Measurements from ENCODE around the gene OR6C6.

DNA sequence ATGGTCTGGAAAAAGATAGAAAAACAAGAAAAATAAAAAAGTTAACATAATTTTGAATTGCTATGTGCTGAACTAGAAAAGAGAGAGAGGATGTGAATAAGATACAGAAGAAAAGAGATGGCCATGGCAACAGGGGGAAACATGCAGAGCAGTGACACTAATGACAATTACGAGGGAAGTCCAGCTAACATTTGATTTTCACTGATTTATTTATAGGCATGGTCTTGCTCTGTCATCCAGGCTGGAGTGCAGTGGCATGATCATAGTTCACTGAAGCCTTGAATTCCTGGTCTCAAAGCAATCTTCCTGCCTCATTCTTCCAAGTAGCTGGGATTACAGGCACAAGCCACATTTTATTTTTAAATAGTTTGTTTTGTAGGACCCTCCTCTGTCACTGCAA, 50.2 kb downstream of the OR6C6 start:
- TF ChIP-seq, protein P1, sequence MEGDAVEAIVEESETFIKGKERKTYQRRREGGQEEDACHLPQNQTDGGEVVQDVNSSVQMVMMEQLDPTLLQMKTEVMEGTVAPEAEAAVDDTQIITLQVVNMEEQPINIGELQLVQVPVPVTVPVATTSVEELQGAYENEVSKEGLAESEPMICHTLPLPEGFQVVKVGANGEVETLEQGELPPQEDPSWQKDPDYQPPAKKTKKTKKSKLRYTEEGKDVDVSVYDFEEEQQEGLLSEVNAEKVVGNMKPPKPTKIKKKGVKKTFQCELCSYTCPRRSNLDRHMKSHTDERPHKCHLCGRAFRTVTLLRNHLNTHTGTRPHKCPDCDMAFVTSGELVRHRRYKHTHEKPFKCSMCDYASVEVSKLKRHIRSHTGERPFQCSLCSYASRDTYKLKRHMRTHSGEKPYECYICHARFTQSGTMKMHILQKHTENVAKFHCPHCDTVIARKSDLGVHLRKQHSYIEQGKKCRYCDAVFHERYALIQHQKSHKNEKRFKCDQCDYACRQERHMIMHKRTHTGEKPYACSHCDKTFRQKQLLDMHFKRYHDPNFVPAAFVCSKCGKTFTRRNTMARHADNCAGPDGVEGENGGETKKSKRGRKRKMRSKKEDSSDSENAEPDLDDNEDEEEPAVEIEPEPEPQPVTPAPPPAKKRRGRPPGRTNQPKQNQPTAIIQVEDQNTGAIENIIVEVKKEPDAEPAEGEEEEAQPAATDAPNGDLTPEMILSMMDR (conservative IDR thresholded peaks at IDR 0.05; ENCODE audit: low read depth, low read length) = no peak
- TF ChIP-seq EZH2 (IDR thresholded peaks at IDR 0.05; ENCODE audit: borderline replicate concordance, low read depth, low read length, poor library complexity, severe bottlenecking) = no peak

Data from A673 (cell line).